Measurements from ENCODE around the gene CCDC85B.
A peak's percentile ranks its signal among the peaks of the same experiment; 100 is the strongest.

GRCh38 chr11:65900125-65900898 is 9.8 kb downstream of the CCDC85B start, which contains the start of gene FOSL1:
- TF ChIP-seq MAX (IDR thresholded peaks at IDR 0.05) (peak; percentile 92), CREB1 (IDR thresholded peaks at IDR 0.05) (peak; percentile 87), CTCF (IDR thresholded peaks at IDR 0.05; ENCODE audit: control extremely low read depth in 1 of 3, insufficient read depth in 1 of 3, low read depth in 1 of 3, low read length in 3 of 3) (no peak), RAD21 (IDR thresholded peaks at IDR 0.05 in 1 of 2, conservative IDR thresholded peaks at IDR 0.05 in 1 of 2; ENCODE audit: low read depth in 2 of 2, low read length in 2 of 2) (no peak), EZH2 (IDR thresholded peaks at IDR 0.05; ENCODE audit: low read depth, low read length, severe bottlenecking) (no peak), NRF1 (IDR thresholded peaks at IDR 0.05; ENCODE audit: low read depth, low read length) (no peak)

Measured in H1 (cell line).